Upper lobe of left lung (tissue), 6 donors: ENCODE results near the gene KLF2. TPM values are rescaled to one million over a fixed set of nuclear protein-coding genes. Genes with fewer than 3 reads are reported as not detected.

Experiments
- ATAC-seq, 2 donors: fragments of 200-7000 bp; cut with Tn5 transposase; one replicate each; pipeline ENCODE4 v1.9.1; 2022; ENCODE audit warnings: mild to moderate bottlenecking in 2 of 2, moderate library complexity in 2 of 2; ENCODE audit not compliant: low FRiP score in 2 of 2
- DNase-seq, 2 donors: peaks; one replicate each; pipeline ENCODE4 v3.0.0-alpha.2; 2019 to 2020
- H3K27ac ChIP-seq, 4 donors: fragments of 200-600 bp; sonication (generic); one replicate each; pipeline ENCODE4 v1.5.1; 2016 to 2019
- H3K27me3 ChIP-seq, 4 donors: fragments of 200-600 bp; sonication (generic); one replicate each; pipeline ENCODE4 v1.5.1; 2017 to 2019
- H3K36me3 ChIP-seq, 4 donors: fragments of 200-600 bp; sonication (generic); one replicate each; pipeline ENCODE4 v1.5.1; 2016 to 2019
- H3K4me1 ChIP-seq, 4 donors: fragments of 200-600 bp; sonication (generic); one replicate each; pipeline ENCODE4 v1.5.1; 2018 to 2019
- H3K4me3 ChIP-seq, 4 donors: fragments of 200-600 bp; sonication (generic); one replicate each; pipeline ENCODE4 v1.5.1; 2017 to 2019; ENCODE audit warnings: mild to moderate bottlenecking in 2 of 4, moderate library complexity in 1 of 4
- H3K9me3 ChIP-seq, 4 donors: fragments of 200-600 bp; sonication (generic); one replicate each; pipeline ENCODE4 v1.5.1; 2018 to 2019
- EP300 ChIP-seq, 4 donors: sonication (generic); formaldehyde crosslinking; IDR thresholded peaks; one replicate each; pipeline ENCODE4 v1.5.1; 2017; ENCODE audit warnings: antibody characterized with exemption in 4 of 4, control low read depth in 2 of 4
- POLR2A ChIP-seq, 4 donors: fragments of 450-650 bp; IDR thresholded peaks; one replicate each; pipeline ENCODE4 v1.5.1; 2016 to 2017; ENCODE audit warnings: antibody characterized with exemption in 4 of 4, mild to moderate bottlenecking in 2 of 4
- POLR2AphosphoS5 ChIP-seq, 2 donors: sonication (generic); formaldehyde crosslinking; IDR thresholded peaks; one replicate each; pipeline ENCODE4 v1.5.1; 2017; ENCODE audit warnings: antibody characterized with exemption in 2 of 2
- WGBS, 2 donors: methylation state at CpG; one replicate each; pipeline ENCODE4 v1.1.5; 2017 to 2018; 5-methylcytosine and 5-hydroxymethylcytosine counted together
- total RNA-seq, 6 donors: library from RNA; depleted of rRNA in 4 of 6; stranded (reverse); fragments of >200 nt in 4 of 6; gene quantifications; one replicate each; pipeline versions ENCODE4 v1.1.0 to v1.2.1, GENCODE V29; 2016 to 2021
- TF ChIP-seq, protein P1 (sequence below), 6 experiments: fragments of 450-650 bp in 4 of 6; fragments of 200-600 bp in 2 of 6; sonication (generic) in 2 of 6; IDR thresholded peaks; one replicate each; pipeline ENCODE4 v1.5.1; 2016 to 2019; ENCODE audit warnings: antibody characterized with exemption in 6 of 6
- donor health status: DM: no; HTN: no; CAD: no; lungs with moderate emphysema.
- donor health status: DM: no; HTN: yes; CAD: no; lungs with severe emphysema.

The KLF2 gene
- total RNA-seq, 6 donors from 2014 or later = 26.2 to 298 (median 75.8) TPM

DNA sequence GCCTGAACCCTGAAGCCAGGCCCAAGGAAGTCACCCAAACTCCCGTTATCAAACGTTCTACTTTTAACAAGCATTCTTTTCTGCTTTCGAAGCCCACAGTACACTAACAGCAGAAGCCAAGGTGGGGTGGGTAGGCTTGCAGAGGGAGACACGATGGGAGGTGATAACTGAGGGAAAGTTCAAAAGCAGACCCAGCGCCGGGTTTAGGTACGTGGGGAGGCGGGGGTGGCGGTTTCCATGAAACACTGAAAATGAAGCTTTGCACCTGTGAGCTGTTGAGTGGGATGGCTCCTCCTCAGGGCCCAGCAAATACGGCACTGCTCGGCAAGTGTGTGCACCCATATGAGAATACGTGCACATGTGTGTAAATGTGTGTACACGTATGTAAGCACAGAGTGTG is 49.8 kb downstream of the KLF2 start:
- H3K27ac ChIP-seq = peak overlapping the region in 1 of 4 donors; percentile 11
- no peaks in the 10 kb centered on the region for H3K9me3 ChIP-seq
- H3K27me3 ChIP-seq = no peaks in the 10 kb centered on the region
- no peak overlapping the region for H3K4me3 ChIP-seq
- peaks cover 51 to 73% (median 67%) of the 10 kb centered on the region in 4 donors for H3K4me1 ChIP-seq
- peaks cover 0 to 29% (median 16%) of the 10 kb centered on the region in 4 donors for H3K36me3 ChIP-seq
- DNase-seq (no peak), ATAC-seq (no peak)
- 82 to 84% methylated on average over 12 to 13 of the region's 13 CpGs for WGBS, 2 donors
- TF ChIP-seq POLR2AphosphoS5 (IDR thresholded peaks at IDR 0.05) = no peak
- no peak for TF ChIP-seq EP300 (IDR thresholded peaks at IDR 0.05)
- no peak for TF ChIP-seq POLR2A (IDR thresholded peaks at IDR 0.05)
- TF ChIP-seq, protein P1, sequence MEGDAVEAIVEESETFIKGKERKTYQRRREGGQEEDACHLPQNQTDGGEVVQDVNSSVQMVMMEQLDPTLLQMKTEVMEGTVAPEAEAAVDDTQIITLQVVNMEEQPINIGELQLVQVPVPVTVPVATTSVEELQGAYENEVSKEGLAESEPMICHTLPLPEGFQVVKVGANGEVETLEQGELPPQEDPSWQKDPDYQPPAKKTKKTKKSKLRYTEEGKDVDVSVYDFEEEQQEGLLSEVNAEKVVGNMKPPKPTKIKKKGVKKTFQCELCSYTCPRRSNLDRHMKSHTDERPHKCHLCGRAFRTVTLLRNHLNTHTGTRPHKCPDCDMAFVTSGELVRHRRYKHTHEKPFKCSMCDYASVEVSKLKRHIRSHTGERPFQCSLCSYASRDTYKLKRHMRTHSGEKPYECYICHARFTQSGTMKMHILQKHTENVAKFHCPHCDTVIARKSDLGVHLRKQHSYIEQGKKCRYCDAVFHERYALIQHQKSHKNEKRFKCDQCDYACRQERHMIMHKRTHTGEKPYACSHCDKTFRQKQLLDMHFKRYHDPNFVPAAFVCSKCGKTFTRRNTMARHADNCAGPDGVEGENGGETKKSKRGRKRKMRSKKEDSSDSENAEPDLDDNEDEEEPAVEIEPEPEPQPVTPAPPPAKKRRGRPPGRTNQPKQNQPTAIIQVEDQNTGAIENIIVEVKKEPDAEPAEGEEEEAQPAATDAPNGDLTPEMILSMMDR (IDR thresholded peaks at IDR 0.05) = no peak

DNA sequence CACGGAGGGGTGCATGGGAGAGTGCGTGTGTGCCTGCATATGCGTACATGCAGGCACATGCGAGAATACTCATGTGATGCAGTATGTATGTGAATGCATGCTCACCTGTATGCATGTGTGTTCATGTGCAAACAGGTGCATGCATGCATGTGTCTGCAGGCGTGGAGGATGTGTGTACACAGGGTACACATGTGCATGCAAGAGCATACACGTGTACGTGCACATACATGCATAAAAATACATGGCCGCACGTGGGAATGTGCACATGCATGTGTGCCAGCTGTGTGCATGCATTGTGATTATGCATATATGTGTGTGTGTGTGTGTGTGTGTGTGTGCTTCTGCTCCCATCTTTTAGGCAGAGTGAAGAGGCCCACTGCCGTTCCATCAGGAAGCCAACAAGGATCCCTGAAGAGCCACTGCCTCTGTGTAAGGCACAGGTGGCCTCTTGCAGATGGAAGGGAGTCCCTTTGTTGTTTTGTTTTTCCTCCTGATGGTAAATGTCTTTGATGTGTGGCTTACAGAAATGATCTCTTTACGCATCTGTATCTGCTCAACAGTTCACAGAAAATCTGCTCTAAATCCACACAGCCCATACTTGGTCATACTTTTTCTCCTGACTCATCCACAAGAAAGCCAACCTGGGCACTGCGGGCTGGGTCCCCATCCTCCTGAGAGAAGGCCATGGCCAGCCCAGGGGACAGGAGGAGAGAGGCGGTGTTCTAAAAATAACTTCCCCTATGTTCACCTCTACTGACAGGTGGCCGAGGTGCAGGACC is 50.7 kb downstream of the KLF2 start:
- 93 to 97% methylated on average over 14 of the region's 14 CpGs for WGBS, 2 donors
- Histone ChIP-seq H3K36me3 (peaks cover 0 to 29% (median 16%) of the 10 kb centered on the region in 4 donors), H3K27ac (no peak overlapping the region), H3K27me3 (no peaks in the 10 kb centered on the region), H3K9me3 (no peaks in the 10 kb centered on the region), H3K4me1 (peaks cover 44 to 65% (median 59%) of the 10 kb centered on the region in 4 donors), H3K4me3 (no peak overlapping the region)
- TF ChIP-seq POLR2A (IDR thresholded peaks at IDR 0.05) = no peak
- TF ChIP-seq, protein P1 (IDR thresholded peaks at IDR 0.05) = no peak
- no peak for TF ChIP-seq EP300 (IDR thresholded peaks at IDR 0.05)
- ATAC-seq = no peak
- DNase-seq = no peak

DNA sequence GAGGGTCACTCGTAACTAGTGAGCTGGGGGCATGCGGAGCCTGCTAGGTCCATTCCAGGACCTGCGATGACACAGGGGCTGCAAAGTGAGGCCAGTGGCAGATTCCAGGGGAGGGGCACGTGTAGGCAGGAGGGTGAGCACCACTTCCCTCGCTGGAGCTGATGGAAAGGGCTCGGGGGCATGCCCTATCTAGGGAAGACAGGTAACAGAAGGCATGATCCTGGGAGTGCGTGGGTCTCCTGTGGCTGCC is 51.2 kb downstream of the KLF2 start:
- DNase-seq (no peak), ATAC-seq (no peak)
- H3K9me3 ChIP-seq = no peaks in the 10 kb centered on the region
- H3K27ac ChIP-seq = no peak overlapping the region
- peaks cover 39 to 60% (median 54%) of the 10 kb centered on the region in 4 donors for H3K4me1 ChIP-seq
- H3K36me3 ChIP-seq = peaks cover 0 to 29% (median 16%) of the 10 kb centered on the region in 4 donors
- no peaks in the 10 kb centered on the region for H3K27me3 ChIP-seq
- 90 to 94% methylated on average over 4 to 6 of the region's 7 CpGs for WGBS, 2 donors
- H3K4me3 ChIP-seq = no peak overlapping the region
- TF ChIP-seq, protein P1 (IDR thresholded peaks at IDR 0.05) = no peak
- TF ChIP-seq POLR2AphosphoS5 (IDR thresholded peaks at IDR 0.05) (no peak), POLR2A (IDR thresholded peaks at IDR 0.05) (no peak), EP300 (IDR thresholded peaks at IDR 0.05) (no peak)

DNA sequence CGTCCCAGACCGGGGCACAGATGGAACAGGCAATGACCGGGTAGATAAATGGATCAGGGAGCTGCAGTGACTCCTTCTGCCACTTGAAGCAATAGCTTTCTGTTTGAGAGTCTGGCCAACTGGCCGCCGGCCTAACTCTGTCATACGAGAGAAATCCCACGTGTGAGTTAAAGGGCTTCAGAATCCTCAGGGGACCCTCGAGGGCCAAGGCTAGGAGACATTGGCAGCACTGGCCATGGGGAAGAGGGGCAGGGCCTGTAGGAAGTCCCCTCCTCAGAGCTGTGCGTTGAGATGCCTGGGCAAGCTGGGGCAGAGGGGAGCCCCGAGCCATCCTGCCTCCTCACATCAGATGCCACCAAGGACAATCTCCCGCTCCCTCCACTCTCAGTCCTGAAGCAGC is 51.6 kb downstream of the KLF2 start:
- TF ChIP-seq POLR2AphosphoS5 (IDR thresholded peaks at IDR 0.05) (no peak), EP300 (IDR thresholded peaks at IDR 0.05) (no peak), POLR2A (IDR thresholded peaks at IDR 0.05) (no peak)
- TF ChIP-seq, protein P1 (IDR thresholded peaks at IDR 0.05) = no peak
- DNase-seq (no peak), ATAC-seq (no peak)
- Histone ChIP-seq H3K27ac (peak overlapping the region; percentile 37 to 78 (median 58)), H3K27me3 (no peaks in the 10 kb centered on the region), H3K4me1 (peaks cover 35 to 56% (median 50%) of the 10 kb centered on the region in 4 donors), H3K9me3 (no peaks in the 10 kb centered on the region), H3K4me3 (no peak overlapping the region), H3K36me3 (peaks cover 0 to 29% (median 16%) of the 10 kb centered on the region in 4 donors)
- 69 to 72% methylated on average over 8 to 11 of the region's 11 CpGs for WGBS, 2 donors

DNA sequence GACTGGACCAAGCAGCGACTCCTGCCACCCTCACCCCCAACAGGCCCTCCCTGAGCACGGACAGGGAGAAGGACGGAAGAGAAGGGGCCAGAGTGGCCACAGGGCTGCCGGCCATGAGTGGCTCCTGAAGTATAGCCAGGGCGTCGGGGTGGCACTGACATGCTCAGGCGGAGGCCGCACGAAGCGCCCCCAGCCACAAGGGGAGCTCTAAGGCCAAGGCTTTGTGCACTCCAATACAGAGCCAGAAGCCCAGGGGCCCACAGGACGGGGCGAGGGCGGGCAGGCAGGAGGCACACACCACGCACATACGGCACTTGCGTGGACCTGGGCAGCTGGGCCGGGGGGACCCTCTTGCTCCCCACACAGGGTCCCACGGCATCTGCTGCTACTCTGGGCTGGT is 52.0 kb downstream of the KLF2 start:
- no peaks in the 10 kb centered on the region for H3K27me3 ChIP-seq
- no peak for ATAC-seq
- H3K9me3 ChIP-seq = no peaks in the 10 kb centered on the region
- 65 to 93% methylated on average over 8 to 18 of the region's 18 CpGs for WGBS, 2 donors
- TF ChIP-seq, protein P1 (IDR thresholded peaks at IDR 0.05) = peak in 5 of 6 experiments; percentile 15 to 56 (median 39)
- TF ChIP-seq EP300 (IDR thresholded peaks at IDR 0.05) = no peak
- H3K27ac ChIP-seq = peak overlapping the region; percentile 37 to 78 (median 58)
- H3K36me3 ChIP-seq = peaks cover 0 to 29% (median 16%) of the 10 kb centered on the region in 4 donors
- peaks cover 31 to 54% (median 48%) of the 10 kb centered on the region in 4 donors for H3K4me1 ChIP-seq
- peak in 1 of 2 donors; percentile 82 for DNase-seq
- no peak overlapping the region for H3K4me3 ChIP-seq
